ENCODE results near the gene TYRP1.

TYRP1 gene

GRCh38 chr9:12730198-12730597, 37.0 kb downstream of the TYRP1 start:
- DNase-seq (ENCODE audit: insufficient read length, low spot score): no peak
- TF ChIP-seq CTCF (IDR thresholded peaks at IDR 0.05; ENCODE audit: insufficient read depth, missing control alignments): no peak
- no peak for FAIRE-seq

- DNase-seq (ENCODE audit: insufficient read length, low spot score): no peak
- TF ChIP-seq CTCF (IDR thresholded peaks at IDR 0.05; ENCODE audit: insufficient read depth, missing control alignments): no peak
- FAIRE-seq: no peak
Measured at GRCh38 chr9:12730927-12731326, 37.7 kb downstream of the TYRP1 start.

GRCh38 chr9:12732971-12733370, 39.8 kb downstream of the TYRP1 start:
- no peak for TF ChIP-seq CTCF (IDR thresholded peaks at IDR 0.05; ENCODE audit: insufficient read depth, missing control alignments)
- no peak for FAIRE-seq
- no peak for DNase-seq (ENCODE audit: insufficient read length, low spot score)

- FAIRE-seq: no peak
- no peak for TF ChIP-seq CTCF (IDR thresholded peaks at IDR 0.05; ENCODE audit: insufficient read depth, missing control alignments)
- no peak for DNase-seq (ENCODE audit: insufficient read length, low spot score)
Measured at GRCh38 chr9:12735665-12736064, 42.5 kb downstream of the TYRP1 start.

- TF ChIP-seq CTCF (IDR thresholded peaks at IDR 0.05; ENCODE audit: insufficient read depth, missing control alignments): no peak
- peak; percentile 96 for FAIRE-seq
- DNase-seq (ENCODE audit: insufficient read length, low spot score): no peak
Measured at GRCh38 chr9:12737871-12738270, 44.7 kb downstream of the TYRP1 start.

GRCh38 chr9:12739014-12739652, 45.9 kb downstream of the TYRP1 start:
- FAIRE-seq: no peak
- no peak for TF ChIP-seq CTCF (IDR thresholded peaks at IDR 0.05; ENCODE audit: insufficient read depth, missing control alignments)
- no peak for DNase-seq (ENCODE audit: insufficient read length, low spot score)

GRCh38 chr9:12740845-12741244, 47.7 kb downstream of the TYRP1 start:
- FAIRE-seq (no peak), DNase-seq (ENCODE audit: insufficient read length, low spot score) (no peak)
- no peak for TF ChIP-seq CTCF (IDR thresholded peaks at IDR 0.05; ENCODE audit: insufficient read depth, missing control alignments)

All from D721Med (cell line).